ENCODE data around the gene SNX32. TPM values are rescaled to one million over a fixed set of nuclear protein-coding genes. Genes with fewer than 3 reads are reported as not detected.
A peak's percentile ranks its signal among the peaks of the same experiment; 100 is the strongest.

The SNX32 gene
- polyA plus RNA-seq, 2 of the 4 experiments (the other 2 are of a cell fraction): 0.08 TPM; not detected in 1

DNA sequence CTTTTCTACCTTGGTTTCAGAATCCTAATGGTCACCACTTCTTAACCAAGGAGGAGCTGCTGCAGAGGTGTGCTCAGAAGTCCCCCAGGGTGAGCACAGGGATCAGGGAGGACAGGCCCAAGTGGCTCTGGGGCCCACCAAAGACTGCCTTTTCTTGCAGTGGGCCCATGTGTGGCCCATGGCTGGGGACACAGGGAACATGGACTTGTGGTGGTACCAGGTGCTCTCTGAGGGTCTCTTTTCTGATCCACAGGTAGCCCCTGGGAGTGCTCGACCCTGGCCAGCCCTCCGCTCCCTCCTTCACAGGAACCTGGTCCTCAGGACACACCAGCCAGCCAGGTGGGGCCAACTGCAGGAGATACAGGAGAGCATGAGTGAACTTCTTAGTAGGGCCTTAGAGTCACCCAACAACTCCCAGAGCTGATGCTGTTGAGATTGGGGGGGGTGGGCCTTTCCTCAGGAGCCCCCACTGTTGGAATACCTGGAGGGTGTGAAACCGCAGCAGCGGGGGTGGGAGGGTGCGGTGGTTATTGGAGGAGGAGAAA, 28.5 kb downstream of the SNX32 start:
- ChIA-PET CTCF (interaction anchor here (0.8 to 7.6 kb wide), 8 partner anchors 7 to 160 kb away, joined by 3 to 195 read pairs (median 4); partner anchors contain the start of genes CCDC85B, CTSW, EFEMP2 and FIBP), POLR2A (interaction anchor here (1.3 kb wide), 1 partner anchor 28 kb away, joined by 4 read pairs; the partner anchor contains the start of gene CCDC85B)
- peaks cover 10% of the 10 kb centered on the region for H3K4me1 ChIP-seq
- DNase-seq (ENCODE audit: low read depth in 1 of 2, low spot score in 1 of 2): no peak
- TF ChIP-seq FOSL2 (IDR thresholded peaks at IDR 0.05): no peak
- no peak for TF ChIP-seq FOSL2 (CRISPR knock-in tag; IDR thresholded peaks at IDR 0.05)
- no peak overlapping the region; the same call in 2 of the 3 replicates for H3K4me3 ChIP-seq
- no peak for FAIRE-seq
- peak overlapping the region in 1 of 2 experiments; percentile 96; a peak in 3 of 6 replicates for H3K27ac ChIP-seq
- H3K4me2 ChIP-seq: peak overlapping the region; percentile 87
- WGBS (ENCODE audit: missing lambda C conversion rate): 100% methylated on average over 5 of the region's 5 CpGs
- no peak for ATAC-seq
- no peaks in the 10 kb centered on the region for H3K9me3 ChIP-seq

DNA sequence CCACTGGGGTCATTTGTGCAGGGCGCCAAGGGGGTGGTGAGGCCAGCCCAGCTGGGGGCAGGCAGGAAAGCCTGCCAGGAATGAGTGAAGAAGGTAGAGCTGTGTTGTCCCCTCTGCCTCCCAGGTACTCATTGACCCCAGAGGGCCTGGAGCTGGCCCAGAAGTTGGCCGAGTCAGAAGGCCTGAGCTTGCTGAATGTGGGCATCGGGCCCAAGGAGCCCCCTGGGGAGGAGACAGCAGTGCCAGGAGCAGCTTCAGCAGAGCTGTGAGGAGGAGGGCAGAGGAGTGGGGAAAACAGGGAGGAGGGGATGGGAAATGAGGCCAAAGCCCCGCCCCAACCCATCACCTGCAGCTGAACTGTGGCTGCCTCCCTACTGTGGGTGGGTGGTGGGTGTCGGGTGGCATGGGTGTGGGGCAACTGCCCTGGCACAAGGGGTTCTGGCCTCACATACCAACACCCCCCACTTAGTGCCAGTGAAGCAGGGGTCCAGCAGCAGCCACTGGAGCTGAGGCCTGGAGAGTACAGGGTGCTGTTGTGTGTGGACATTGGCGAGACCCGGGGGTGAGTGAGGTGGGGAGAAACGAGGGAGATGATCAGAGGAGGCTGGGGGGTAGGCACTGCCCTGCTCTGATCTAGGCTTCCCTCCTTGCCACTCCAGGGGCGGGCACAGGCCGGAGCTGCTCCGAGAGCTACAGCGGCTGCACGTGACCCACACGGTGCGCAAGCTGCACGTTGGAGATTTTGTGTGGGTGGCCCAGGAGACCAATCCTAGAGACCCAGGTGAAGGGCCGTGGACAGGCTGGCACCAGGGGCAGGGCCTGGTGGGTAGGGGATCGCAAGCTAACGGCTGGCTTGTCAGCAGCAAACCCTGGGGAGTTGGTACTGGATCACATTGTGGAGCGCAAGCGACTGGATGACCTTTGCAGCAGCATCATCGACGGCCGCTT, 29.5 kb downstream of the SNX32 start:
- Histone ChIP-seq H3K4me3 (no peak overlapping the region), H3K4me2 (no peak overlapping the region), H3K4me1 (peaks cover 10% of the 10 kb centered on the region), H3K9me3 (no peaks in the 10 kb centered on the region), H3K27ac (no peak overlapping the region)
- WGBS (ENCODE audit: missing lambda C conversion rate): 90% methylated on average over 24 of the region's 24 CpGs
- CTCF ChIA-PET: interaction anchor here (0.8 to 7.6 kb wide), 9 partner anchors 6 to 126 kb away, joined by 3 to 195 read pairs (median 4); partner anchors contain the start of genes CCDC85B, CTSW, EFEMP2 and FIBP
- POLR2A ChIA-PET: interaction anchor here (1.3 kb wide), 1 partner anchor 27 kb away, joined by 4 read pairs; the partner anchor contains the start of gene CCDC85B
- DNase-seq (ENCODE audit: low read depth in 1 of 2, low spot score in 1 of 2) (no peak), ATAC-seq (no peak), FAIRE-seq (no peak)
- TF ChIP-seq HOXB5 (CRISPR knock-in tag; IDR thresholded peaks at IDR 0.05): no peak

DNA sequence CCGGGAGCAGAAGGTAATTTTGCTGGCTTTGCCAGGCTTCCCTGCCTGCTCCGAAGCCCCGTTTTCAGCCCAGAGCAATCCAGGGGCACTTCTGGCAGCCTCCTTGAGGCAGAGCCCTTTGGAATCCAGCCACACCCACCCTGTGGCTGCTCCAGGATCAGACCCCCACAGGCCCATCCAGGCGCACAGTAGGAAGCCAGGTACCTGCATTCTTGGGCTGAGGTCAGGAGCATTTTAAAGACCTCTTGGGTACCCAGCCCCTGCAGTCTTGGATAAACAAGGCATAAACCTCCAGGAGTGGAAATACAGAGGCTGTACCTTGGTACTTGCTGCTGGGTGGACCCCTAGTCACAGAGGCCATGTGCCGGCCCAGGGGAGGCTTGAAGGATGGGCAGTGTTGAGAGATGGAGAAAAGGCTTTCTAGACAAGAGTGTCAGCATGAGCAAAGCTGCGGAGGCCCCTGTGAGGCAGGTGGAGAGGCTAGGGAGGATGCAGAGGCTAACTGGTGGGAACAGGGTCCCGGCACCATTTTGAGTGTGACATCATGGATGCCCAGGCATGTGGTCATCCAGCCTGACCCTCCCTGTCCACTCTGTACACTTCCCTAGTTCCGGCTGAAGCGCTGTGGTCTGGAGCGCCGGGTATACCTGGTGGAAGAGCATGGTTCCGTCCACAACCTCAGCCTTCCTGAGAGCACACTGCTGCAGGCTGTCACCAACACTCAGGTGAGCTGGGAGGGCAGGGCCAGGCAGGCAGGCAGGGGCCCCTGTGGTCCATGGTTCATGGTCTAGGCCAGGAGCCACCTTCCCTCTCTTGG, 30.3 kb downstream of the SNX32 start:
- CTCF ChIA-PET: interaction anchor here (1.0 to 7.6 kb wide), 4 partner anchors 10 to 23 kb away, joined by 3 to 195 read pairs (median 4); partner anchors contain the start of genes CCDC85B and FIBP
- TF ChIP-seq SREBF2 (IDR thresholded peaks at IDR 0.05) (no peak), RARB (CRISPR knock-in tag; IDR thresholded peaks at IDR 0.05) (no peak), ZC3H11A (IDR thresholded peaks at IDR 0.05) (no peak), SMC3 (IDR thresholded peaks at IDR 0.05) (no peak), GATA3 (IDR thresholded peaks at IDR 0.05; ENCODE audit: borderline replicate concordance) (no peak), CHD4 (IDR thresholded peaks at IDR 0.05; ENCODE audit: borderline replicate concordance) (no peak), FOSL2 (IDR thresholded peaks at IDR 0.05) (no peak), FOSL2 (CRISPR knock-in tag; IDR thresholded peaks at IDR 0.05) (no peak), RFX5 (IDR thresholded peaks at IDR 0.05) (no peak), RCOR1 (IDR thresholded peaks at IDR 0.05; ENCODE audit: low read depth, low read length) (no peak), JUN (IDR thresholded peaks at IDR 0.05) (no peak), ZFP36 (IDR thresholded peaks at IDR 0.05; ENCODE audit: borderline replicate concordance, partially characterized antibody) (no peak), CEBPB (IDR thresholded peaks at IDR 0.05) (no peak), NFE2L2 (conservative IDR thresholded peaks at IDR 0.05; ENCODE audit: low read length) (no peak), HOXB5 (CRISPR knock-in tag; IDR thresholded peaks at IDR 0.05) (no peak), RAD21 (conservative IDR thresholded peaks at IDR 0.05 in 1 of 2, IDR thresholded peaks at IDR 0.05 in 1 of 2) (no peak), KDM5A (IDR thresholded peaks at IDR 0.05) (no peak)
- TF ChIP-seq, protein P1, sequence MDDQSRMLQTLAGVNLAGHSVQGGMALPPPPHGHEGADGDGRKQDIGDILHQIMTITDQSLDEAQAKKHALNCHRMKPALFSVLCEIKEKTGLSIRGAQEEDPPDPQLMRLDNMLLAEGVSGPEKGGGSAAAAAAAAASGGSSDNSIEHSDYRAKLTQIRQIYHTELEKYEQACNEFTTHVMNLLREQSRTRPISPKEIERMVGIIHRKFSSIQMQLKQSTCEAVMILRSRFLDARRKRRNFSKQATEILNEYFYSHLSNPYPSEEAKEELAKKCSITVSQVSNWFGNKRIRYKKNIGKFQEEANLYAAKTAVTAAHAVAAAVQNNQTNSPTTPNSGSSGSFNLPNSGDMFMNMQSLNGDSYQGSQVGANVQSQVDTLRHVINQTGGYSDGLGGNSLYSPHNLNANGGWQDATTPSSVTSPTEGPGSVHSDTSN (IDR thresholded peaks at IDR 0.05): no peak
- TF ChIP-seq, protein P2, sequence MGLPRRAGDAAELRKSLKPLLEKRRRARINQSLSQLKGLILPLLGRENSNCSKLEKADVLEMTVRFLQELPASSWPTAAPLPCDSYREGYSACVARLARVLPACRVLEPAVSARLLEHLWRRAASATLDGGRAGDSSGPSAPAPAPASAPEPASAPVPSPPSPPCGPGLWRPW (IDR thresholded peaks at IDR 0.05): no peak
- TF ChIP-seq, protein P3, sequence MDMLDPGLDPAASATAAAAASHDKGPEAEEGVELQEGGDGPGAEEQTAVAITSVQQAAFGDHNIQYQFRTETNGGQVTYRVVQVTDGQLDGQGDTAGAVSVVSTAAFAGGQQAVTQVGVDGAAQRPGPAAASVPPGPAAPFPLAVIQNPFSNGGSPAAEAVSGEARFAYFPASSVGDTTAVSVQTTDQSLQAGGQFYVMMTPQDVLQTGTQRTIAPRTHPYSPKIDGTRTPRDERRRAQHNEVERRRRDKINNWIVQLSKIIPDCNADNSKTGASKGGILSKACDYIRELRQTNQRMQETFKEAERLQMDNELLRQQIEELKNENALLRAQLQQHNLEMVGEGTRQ (IDR thresholded peaks at IDR 0.05): no peak
- DNase-seq (ENCODE audit: low read depth in 1 of 2, low spot score in 1 of 2): no peak
- 87% methylated on average over 9 of the region's 12 CpGs for WGBS (ENCODE audit: missing lambda C conversion rate)
- H3K27ac ChIP-seq: no peak overlapping the region
- H3K9me3 ChIP-seq: no peaks in the 10 kb centered on the region
- H3K4me1 ChIP-seq: peaks cover 10% of the 10 kb centered on the region
- POLR2A ChIA-PET: no interaction called here
- H3K4me2 ChIP-seq: no peak overlapping the region
- H3K4me3 ChIP-seq: no peak overlapping the region
- no peak for FAIRE-seq
- ATAC-seq: no peak
